ENCODE measurements around the gene PAX2.

GRCh38 chr10:100744987-100745881, at the start of gene PAX2:
- TF ChIP-seq CTCF (conservative IDR thresholded peaks at IDR 0.05; ENCODE audit: low read depth, low read length) = no peak
- no peak for TF ChIP-seq EZH2 (IDR thresholded peaks at IDR 0.05; ENCODE audit: borderline replicate concordance, low read depth, low read length, poor library complexity, severe bottlenecking)
